SK-N-SH (cell line): ENCODE measurements around the gene AFAP1L1. TPM values are rescaled to one million over a fixed set of nuclear protein-coding genes. Genes with fewer than 3 reads are reported as not detected.

Experiments used
- CTCF ChIA-PET: fragments of 300-600, 350-600 bp; formaldehyde crosslinking; extraction: SDS; loops from one replicate; lab custom pipeline; 2021; lab: Yijun Ruan, JAX
- POLR2A ChIA-PET: fragments of 350-600 bp; sonication (Branson Sonifier 250); formaldehyde crosslinking; extraction: SDS; loops from one replicate; lab custom pipeline; 2020; ENCODE audit warnings: antibody characterized with exemption, inconsistent platforms; lab: Yijun Ruan, JAX
- DNase-seq: peaks from one replicate; pipeline ENCODE4 v3.0.0; 2012
- H2AFZ ChIP-seq: fragments of 200-600 bp; sonication (generic); 2 replicates; pipeline ENCODE4 v1.8.1; 2016; ENCODE audit warnings: antibody characterized with exemption, mild to moderate bottlenecking, low read depth
- H3F3A ChIP-seq: fragments of 200-600 bp; sonication (generic); replicated peaks from 2 replicates; pipeline ENCODE3; 2016; ENCODE audit warnings: antibody characterized with exemption, mild to moderate bottlenecking; ENCODE audit not compliant: insufficient read depth
- H3K27ac ChIP-seq, 2 experiments: fragments of 200-500 bp in 1 of 2; fragments of 200-600 bp in 1 of 2; sonication (Bioruptor generic) in 1 of 2; sonication (generic), shearing (Covaris generic) in 1 of 2; 2 replicates each; pipeline versions ENCODE4 v1.5.1 to v1.6.1; 2014 to 2016; ENCODE audit warnings: low read depth in 2 of 2, inconsistent platforms in 1 of 2, low read length in 1 of 2, mild to moderate bottlenecking in 1 of 2, mixed read lengths in 1 of 2
- H3K27me3 ChIP-seq: fragments of 200-600 bp; sonication (generic), shearing (Covaris generic); 2 replicates; pipeline ENCODE4 v1.6.1; 2016; ENCODE audit warnings: mixed run types; ENCODE audit not compliant: insufficient read depth
- H3K36me3 ChIP-seq, 2 experiments: fragments of 200-500 bp in 1 of 2; fragments of 200-600 bp in 1 of 2; sonication (Bioruptor generic) in 1 of 2; sonication (generic) in 1 of 2; replicated peaks in 1 of 2; 2 replicates each; pipeline versions ENCODE3 to v1.5.1; 2014 to 2016; ENCODE audit warnings: low read length in 1 of 2, mild to moderate bottlenecking in 1 of 2; ENCODE audit not compliant: insufficient read depth in 2 of 2, control insufficient read depth in 1 of 2
- H3K4me1 ChIP-seq, 2 experiments: fragments of 200-500 bp in 1 of 2; fragments of 200-600 bp in 1 of 2; sonication (Bioruptor generic) in 1 of 2; sonication (generic), shearing (Covaris generic) in 1 of 2; 2 replicates each; pipeline versions ENCODE4 v1.5.1 to v1.6.1; 2014 to 2016; ENCODE audit warnings: low read depth in 1 of 2, low read length in 1 of 2, mixed run types in 1 of 2; ENCODE audit not compliant: insufficient read depth in 2 of 2, control insufficient read depth in 1 of 2
- H3K4me2 ChIP-seq: fragments of 200-600 bp; sonication (generic), shearing (Covaris generic); 2 replicates; pipeline ENCODE4 v1.6.1; 2017; ENCODE audit warnings: mixed run types
- H3K4me3 ChIP-seq, 2 experiments: fragments of 200-500 bp in 1 of 2; fragments of 200-600 bp in 1 of 2; sonication (Bioruptor generic) in 1 of 2; sonication (generic), shearing (Covaris generic) in 1 of 2; 2 replicates each; pipeline versions ENCODE4 v1.5.1 to v1.8.1; 2014 to 2016; ENCODE audit warnings: low read depth in 2 of 2, inconsistent platforms in 1 of 2, low read length in 1 of 2, mild to moderate bottlenecking in 1 of 2, mixed read lengths in 1 of 2, moderate library complexity in 1 of 2
- H3K79me2 ChIP-seq: fragments of 200-600 bp; sonication (generic); 2 replicates; pipeline ENCODE4 v1.8.1; 2017; ENCODE audit warnings: mild to moderate bottlenecking; ENCODE audit not compliant: insufficient read depth
- H3K9ac ChIP-seq: fragments of 200-600 bp; sonication (generic); 2 replicates; pipeline ENCODE4 v1.6.1; 2017; ENCODE audit warnings: mixed run types
- H3K9me2 ChIP-seq: fragments of 200-600 bp; sonication (generic); 2 replicates; pipeline ENCODE4 v1.6.1; 2017; ENCODE audit warnings: mixed run types
- H3K9me3 ChIP-seq: fragments of 200-600 bp; sonication (generic); 2 replicates; pipeline ENCODE4 v1.6.1; 2017; ENCODE audit warnings: mixed run types, mild to moderate bottlenecking, moderate library complexity
- H4K20me1 ChIP-seq: fragments of 200-600 bp; sonication (generic); 2 replicates; pipeline ENCODE4 v1.6.1; 2017; ENCODE audit warnings: mild to moderate bottlenecking, mixed run types; ENCODE audit not compliant: insufficient read depth
- CHD2 ChIP-seq: fragments of 150-350 bp; IDR thresholded peaks from 2 replicates; pipeline ENCODE4 v1.6.1; 2018; ENCODE audit warnings: low read length; ENCODE audit not compliant: partially characterized antibody
- EP300 ChIP-seq, 2 experiments: IDR thresholded peaks; 2 replicates each; pipeline versions ENCODE4 v1.4.0 to v1.6.1; 2012; ENCODE audit warnings: borderline replicate concordance in 1 of 2, low read depth in 1 of 2, low read length in 1 of 2
- EZH2phosphoT487 ChIP-seq: fragments of 200-600 bp; sonication (generic); IDR thresholded peaks from 2 replicates; pipeline ENCODE4 v1.6.1; 2017; ENCODE audit warnings: low read depth, mixed run types, mild to moderate bottlenecking, antibody characterized with exemption, moderate library complexity, borderline replicate concordance
- FOXJ3 ChIP-seq: sonication (generic); formaldehyde crosslinking; IDR thresholded peaks from 2 replicates; pipeline ENCODE4 v1.5.1; 2020; ENCODE audit warnings: mild to moderate bottlenecking, missing genetic modification reagents
- FOXM1 ChIP-seq: IDR thresholded peaks from 2 replicates; pipeline ENCODE4 v1.4.0; 2012; ENCODE audit warnings: low read depth, mild to moderate bottlenecking
- GATA2 ChIP-seq: sonication (generic); formaldehyde crosslinking; IDR thresholded peaks from 2 replicates; pipeline ENCODE4 v1.5.0; 2020; ENCODE audit warnings: mild to moderate bottlenecking, missing genetic modification reagents
- JUND ChIP-seq: IDR thresholded peaks from 2 replicates; pipeline ENCODE4 v1.4.0; 2012
- MEF2A ChIP-seq: IDR thresholded peaks from 2 replicates; pipeline ENCODE4 v1.4.0; 2012; ENCODE audit warnings: low read depth, borderline replicate concordance
- NRF1 ChIP-seq: IDR thresholded peaks from 2 replicates; pipeline ENCODE4 v1.6.1; 2012; ENCODE audit warnings: low read depth, mild to moderate bottlenecking, low read length
- RAD21 ChIP-seq: IDR thresholded peaks from 2 replicates; pipeline ENCODE4 v1.6.1; 2012; ENCODE audit warnings: mild to moderate bottlenecking, low read length
- RCOR1 ChIP-seq: fragments of 150-350 bp; IDR thresholded peaks from 2 replicates; pipeline ENCODE4 v1.6.1; 2017; ENCODE audit warnings: antibody characterized with exemption, low read length
- SIN3A ChIP-seq: IDR thresholded peaks from 2 replicates; pipeline ENCODE4 v1.6.1; 2012; ENCODE audit warnings: low read depth, mild to moderate bottlenecking, low read length, moderate library complexity, borderline replicate concordance
- SMC3 ChIP-seq: IDR thresholded peaks from 2 replicates; pipeline ENCODE4 v1.6.1; 2012; ENCODE audit warnings: low read depth, low read length, improper control_type of control experiment
- TAF1 ChIP-seq: IDR thresholded peaks from 2 replicates; pipeline ENCODE4 v1.6.1; 2012; ENCODE audit warnings: low read depth, mild to moderate bottlenecking, low read length, moderate library complexity, borderline replicate concordance
- YY1 ChIP-seq: IDR thresholded peaks from 2 replicates; pipeline ENCODE4 v1.4.0; 2012; ENCODE audit warnings: low read depth, mild to moderate bottlenecking
- WGBS: methylation state at CpG from one replicate; pipeline ENCODE4 v1.1.6; 2017; ENCODE audit warnings: low lambda C conversion rate; 5-methylcytosine and 5-hydroxymethylcytosine counted together
- polyA plus RNA-seq, 3 experiments: library from polyadenylated mRNA; depleted of rRNA; stranded (reverse); fragments of >200 nt; gene quantifications; 2 replicates each; pipeline ENCODE4 v1.2.3, GENCODE V29; 2012
- TF ChIP-seq, protein P1 (sequence below): IDR thresholded peaks from 2 replicates; pipeline ENCODE4 v1.4.0; 2012; ENCODE audit warnings: low read depth
- TF ChIP-seq, protein P2 (sequence below): fragments of 150-350 bp; IDR thresholded peaks from 2 replicates; pipeline ENCODE4 v1.6.1; 2017; ENCODE audit warnings: antibody characterized with exemption, low read length, low read depth, borderline replicate concordance
- TF ChIP-seq, protein P3 (sequence below): IDR thresholded peaks from 2 replicates; pipeline ENCODE4 v1.4.0; 2012; ENCODE audit warnings: low read depth, borderline replicate concordance
- TF ChIP-seq, protein P4 (sequence below): fragments of 150-350 bp; IDR thresholded peaks from 2 replicates; pipeline ENCODE4 v1.6.1; 2016; ENCODE audit warnings: mild to moderate bottlenecking, low read depth, low read length

AFAP1L1 gene
- polyA plus RNA-seq, 1 of the 3 experiments (the other 2 are of a cell fraction): 0.82 TPM

DNA sequence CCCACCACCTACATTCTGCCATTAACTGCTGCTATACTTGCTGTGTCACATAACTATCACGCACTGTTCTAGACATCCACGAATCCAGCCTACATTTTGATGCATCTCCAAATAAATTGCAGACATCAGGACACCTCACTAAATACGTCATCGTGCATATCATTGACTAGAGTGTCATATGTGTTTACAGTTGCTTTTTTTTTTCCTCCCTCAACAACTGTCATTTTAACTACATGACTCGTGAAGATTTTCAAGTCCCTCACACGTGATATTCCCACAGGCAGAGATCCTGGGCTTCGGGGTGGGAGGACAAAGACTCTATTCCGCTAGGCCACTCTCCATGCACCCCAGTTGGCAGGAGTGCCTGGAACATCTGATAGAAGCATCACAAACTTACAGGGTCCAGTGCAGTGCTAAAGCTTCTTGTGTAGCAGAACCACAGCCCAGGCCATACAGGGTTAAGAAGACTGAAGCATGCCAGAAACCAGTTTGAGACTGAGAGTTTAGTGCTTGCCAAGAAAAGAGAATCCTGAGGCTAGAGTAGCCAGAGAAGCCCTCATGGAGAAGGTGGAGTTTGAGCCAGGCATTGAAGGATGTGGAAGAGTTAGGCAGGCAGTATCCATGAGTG is 87.3 kb downstream of the AFAP1L1 start:
- Histone ChIP-seq H3K9ac (no peak overlapping the region), H3K27ac (peak overlapping the region in 1 of 2 experiments; percentile 84; a peak in 1 of 4 replicates), H3K4me3 (peak overlapping the region in 1 of 2 experiments; percentile 62; a peak in 2 of 4 replicates), H3K79me2 (no peaks in the 10 kb centered on the region), H3K4me1 (peaks cover 0 to 12% of the 10 kb centered on the region in 2 experiments; a peak in 1 of 4 replicates), H4K20me1 (no peaks in the 10 kb centered on the region), H2AFZ (no peak overlapping the region), H3F3A (peaks cover 19% of the 10 kb centered on the region), H3K9me3 (no peaks in the 10 kb centered on the region), H3K4me2 (peak overlapping the region; percentile 90), H3K36me3 (peaks cover 13 to 20% of the 10 kb centered on the region in 2 experiments), H3K27me3 (no peaks in the 10 kb centered on the region), H3K9me2 (no peaks in the 10 kb centered on the region)
- TF ChIP-seq FOXJ3 (CRISPR knock-in tag): no peak
- no peak for TF ChIP-seq SMC3
- TF ChIP-seq, protein P1, sequence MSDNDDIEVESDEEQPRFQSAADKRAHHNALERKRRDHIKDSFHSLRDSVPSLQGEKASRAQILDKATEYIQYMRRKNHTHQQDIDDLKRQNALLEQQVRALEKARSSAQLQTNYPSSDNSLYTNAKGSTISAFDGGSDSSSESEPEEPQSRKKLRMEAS: no peak
- no peak for TF ChIP-seq CHD2
- TF ChIP-seq MEF2A: no peak
- no peak for TF ChIP-seq RCOR1
- TF ChIP-seq, protein P2, sequence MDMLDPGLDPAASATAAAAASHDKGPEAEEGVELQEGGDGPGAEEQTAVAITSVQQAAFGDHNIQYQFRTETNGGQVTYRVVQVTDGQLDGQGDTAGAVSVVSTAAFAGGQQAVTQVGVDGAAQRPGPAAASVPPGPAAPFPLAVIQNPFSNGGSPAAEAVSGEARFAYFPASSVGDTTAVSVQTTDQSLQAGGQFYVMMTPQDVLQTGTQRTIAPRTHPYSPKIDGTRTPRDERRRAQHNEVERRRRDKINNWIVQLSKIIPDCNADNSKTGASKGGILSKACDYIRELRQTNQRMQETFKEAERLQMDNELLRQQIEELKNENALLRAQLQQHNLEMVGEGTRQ: no peak
- 79% methylated on average over 8 of the region's 8 CpGs for WGBS
- DNase-seq: no peak
- POLR2A ChIA-PET: interaction anchor here (1.8 to 4.1 kb wide), 2 partner anchors 13 to 38 kb away, joined by 12 to 38 read pairs; partner anchors contain the start of gene GRPEL2
- CTCF ChIA-PET: interaction anchor here (1.4 to 41.4 kb wide), 5 partner anchors 9 to 64 kb away, joined by 5 to 1751 read pairs (median 29); partner anchors contain the start of gene GRPEL2

DNA sequence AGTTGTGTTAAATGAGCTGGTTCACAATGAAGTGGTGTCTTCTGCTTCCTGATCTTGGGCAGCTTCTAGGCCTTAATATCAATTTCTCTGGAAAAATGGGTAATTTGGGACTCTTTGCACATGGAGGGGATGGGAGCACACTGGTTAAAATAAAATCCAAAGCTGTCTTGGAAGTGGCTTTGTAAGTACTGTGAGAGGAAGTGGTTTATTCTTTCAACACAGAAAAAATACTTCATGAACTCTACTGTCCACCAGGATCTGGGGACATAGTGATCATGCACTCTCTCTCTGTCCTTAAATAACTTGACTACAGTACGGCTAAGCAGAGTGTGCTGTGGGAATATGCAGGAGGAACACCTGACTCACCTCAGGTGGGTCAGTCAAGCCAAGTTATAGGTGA is 88.6 kb downstream of the AFAP1L1 start:
- Histone ChIP-seq H3F3A (peaks cover 6% of the 10 kb centered on the region), H3K27ac (no peak overlapping the region), H2AFZ (no peak overlapping the region), H3K79me2 (no peaks in the 10 kb centered on the region), H3K4me2 (no peak overlapping the region), H3K4me3 (no peak overlapping the region), H3K27me3 (no peaks in the 10 kb centered on the region), H3K9me3 (no peaks in the 10 kb centered on the region), H3K4me1 (peaks cover 0 to 12% of the 10 kb centered on the region in 2 experiments; a peak in 1 of 4 replicates), H3K9ac (no peak overlapping the region), H4K20me1 (no peaks in the 10 kb centered on the region), H3K9me2 (no peaks in the 10 kb centered on the region), H3K36me3 (peaks cover 2 to 10% of the 10 kb centered on the region in 2 experiments)
- no peak for DNase-seq
- CTCF ChIA-PET: interaction anchor here (0.7 to 41.4 kb wide), 7 partner anchors 9 to 63 kb away, joined by 3 to 1751 read pairs (median 5); no protein-coding TSS in a partner anchor
- 94% methylated on average over 1 of the region's 1 CpG for WGBS
- POLR2A ChIA-PET: interaction anchor here (1.3 kb wide), 1 partner anchor 15 kb away, joined by 6 read pairs; the partner anchor contains the start of gene GRPEL2
- TF ChIP-seq GATA2 (CRISPR knock-in tag) (no peak), RAD21 (no peak), FOXM1 (no peak), EP300 (IDR thresholded peaks at IDR 0.05; ENCODE audit: borderline replicate concordance in 1 of 2, low read depth in 1 of 2, low read length in 1 of 2) (no peak), EZH2phosphoT487 (no peak), CHD2 (no peak), JUND (no peak), TAF1 (no peak), NRF1 (no peak), YY1 (no peak), SIN3A (no peak)
- TF ChIP-seq, protein P1: no peak
- TF ChIP-seq, protein P2: no peak
- TF ChIP-seq, protein P3, sequence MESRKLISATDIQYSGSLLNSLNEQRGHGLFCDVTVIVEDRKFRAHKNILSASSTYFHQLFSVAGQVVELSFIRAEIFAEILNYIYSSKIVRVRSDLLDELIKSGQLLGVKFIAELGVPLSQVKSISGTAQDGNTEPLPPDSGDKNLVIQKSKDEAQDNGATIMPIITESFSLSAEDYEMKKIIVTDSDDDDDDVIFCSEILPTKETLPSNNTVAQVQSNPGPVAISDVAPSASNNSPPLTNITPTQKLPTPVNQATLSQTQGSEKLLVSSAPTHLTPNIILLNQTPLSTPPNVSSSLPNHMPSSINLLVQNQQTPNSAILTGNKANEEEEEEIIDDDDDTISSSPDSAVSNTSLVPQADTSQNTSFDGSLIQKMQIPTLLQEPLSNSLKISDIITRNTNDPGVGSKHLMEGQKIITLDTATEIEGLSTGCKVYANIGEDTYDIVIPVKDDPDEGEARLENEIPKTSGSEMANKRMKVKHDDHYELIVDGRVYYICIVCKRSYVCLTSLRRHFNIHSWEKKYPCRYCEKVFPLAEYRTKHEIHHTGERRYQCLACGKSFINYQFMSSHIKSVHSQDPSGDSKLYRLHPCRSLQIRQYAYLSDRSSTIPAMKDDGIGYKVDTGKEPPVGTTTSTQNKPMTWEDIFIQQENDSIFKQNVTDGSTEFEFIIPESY: no peak
- TF ChIP-seq, protein P4, sequence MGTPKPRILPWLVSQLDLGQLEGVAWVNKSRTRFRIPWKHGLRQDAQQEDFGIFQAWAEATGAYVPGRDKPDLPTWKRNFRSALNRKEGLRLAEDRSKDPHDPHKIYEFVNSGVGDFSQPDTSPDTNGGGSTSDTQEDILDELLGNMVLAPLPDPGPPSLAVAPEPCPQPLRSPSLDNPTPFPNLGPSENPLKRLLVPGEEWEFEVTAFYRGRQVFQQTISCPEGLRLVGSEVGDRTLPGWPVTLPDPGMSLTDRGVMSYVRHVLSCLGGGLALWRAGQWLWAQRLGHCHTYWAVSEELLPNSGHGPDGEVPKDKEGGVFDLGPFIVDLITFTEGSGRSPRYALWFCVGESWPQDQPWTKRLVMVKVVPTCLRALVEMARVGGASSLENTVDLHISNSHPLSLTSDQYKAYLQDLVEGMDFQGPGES: no peak
